ENCODE measurements around the gene ZFC3H1. TPM values are rescaled to one million over a fixed set of nuclear protein-coding genes. Genes with fewer than 3 reads are reported as not detected.

Gene ZFC3H1
- total and polyA plus RNA-seq, 2 of the 4 experiments (the other 2 are of a cell fraction), result 16.8 to 23.3 TPM

GRCh38 chr12:71663561-71664410 lies at the start of gene ZFC3H1, which contains the start of gene THAP2 (continued):
- TF ChIP-seq SMC3 (IDR thresholded peaks at IDR 0.05; ENCODE audit: low read depth, low read length) (no peak), CTCF (conservative IDR thresholded peaks at IDR 0.05; ENCODE audit: low read depth, low read length) (peak; percentile 43), NFE2L2 (IDR thresholded peaks at IDR 0.05; ENCODE audit: low read depth, low read length) (0 out of 2 replicates have a peak, but pooled peaks have one; percentile 2), BHLHE40 (IDR thresholded peaks at IDR 0.05; ENCODE audit: low read depth, low read length) (peak; percentile 78; the same call in 1 of the 2 replicates), CHD1 (IDR thresholded peaks at IDR 0.05; ENCODE audit: low read depth, low read length) (peak; percentile 92), RFX5 (IDR thresholded peaks at IDR 0.05; ENCODE audit: low read depth, low read length) (no peak)
- TF ChIP-seq, protein P1, sequence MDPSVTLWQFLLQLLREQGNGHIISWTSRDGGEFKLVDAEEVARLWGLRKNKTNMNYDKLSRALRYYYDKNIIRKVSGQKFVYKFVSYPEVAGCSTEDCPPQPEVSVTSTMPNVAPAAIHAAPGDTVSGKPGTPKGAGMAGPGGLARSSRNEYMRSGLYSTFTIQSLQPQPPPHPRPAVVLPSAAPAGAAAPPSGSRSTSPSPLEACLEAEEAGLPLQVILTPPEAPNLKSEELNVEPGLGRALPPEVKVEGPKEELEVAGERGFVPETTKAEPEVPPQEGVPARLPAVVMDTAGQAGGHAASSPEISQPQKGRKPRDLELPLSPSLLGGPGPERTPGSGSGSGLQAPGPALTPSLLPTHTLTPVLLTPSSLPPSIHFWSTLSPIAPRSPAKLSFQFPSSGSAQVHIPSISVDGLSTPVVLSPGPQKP (IDR thresholded peaks at IDR 0.05; ENCODE audit: borderline replicate concordance, low read depth, low read length), result no peak

All from IMR-90 (cell line).